UCSD-AML1 (cell line): ENCODE results near the gene LHX3.
A peak's percentile ranks its signal among the peaks of the same experiment; 100 is the strongest.

Experiments
- DNase-seq: peaks from one replicate; lab custom pipeline; 2025; ENCODE audit not compliant: unreplicated experiment; lab: John Stamatoyannopoulos, UW

The LHX3 gene

DNA sequence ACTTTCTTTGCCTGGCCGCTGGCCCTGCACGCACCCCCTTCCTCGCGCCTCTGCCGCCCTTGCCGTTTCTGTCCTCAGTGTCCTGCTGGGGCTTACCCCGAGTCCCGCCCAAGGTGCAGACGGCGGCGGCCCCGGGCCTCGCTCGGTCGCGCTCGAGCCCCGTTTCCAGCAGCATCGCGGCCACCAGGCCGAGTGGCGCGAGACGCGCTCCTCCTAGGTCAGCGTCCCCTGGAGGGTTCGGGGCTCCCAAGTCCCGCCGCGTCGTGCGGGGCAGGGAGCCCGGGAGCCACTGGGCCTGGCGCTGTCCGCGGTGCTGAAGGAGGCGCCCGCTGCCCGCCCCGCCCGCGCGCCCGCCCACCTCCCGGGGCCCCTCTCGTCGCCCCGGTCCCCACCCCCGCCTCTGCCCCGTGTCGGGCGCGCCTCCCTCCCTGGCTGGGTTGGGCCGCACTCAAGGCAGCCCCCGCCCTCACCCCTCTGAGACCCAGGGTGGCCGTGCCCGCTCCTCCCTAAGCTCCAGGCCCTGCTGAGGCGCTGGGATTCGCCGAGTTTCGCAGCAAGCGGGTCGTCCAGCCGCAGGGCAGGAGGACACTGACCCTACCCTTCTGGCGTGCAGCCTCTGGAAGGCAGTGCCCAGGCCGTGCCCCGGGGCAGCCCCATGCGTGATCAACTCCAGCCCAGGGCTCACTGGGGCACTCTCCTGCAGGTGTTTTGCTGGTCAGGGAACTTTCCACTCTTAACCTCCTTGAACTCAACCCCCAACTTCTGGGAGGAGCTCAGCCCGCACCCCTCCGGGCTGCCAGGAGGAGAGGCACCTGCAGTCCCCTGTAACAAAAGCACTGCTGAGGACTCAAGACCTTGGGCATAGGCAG lies at the start of gene LHX3:
LHX3 (minus strand) TSS at position 291 of the 869 bp plus-strand sequence; CDS start at position 175, 116 bp downstream.
- DNase-seq = no peak

DNA sequence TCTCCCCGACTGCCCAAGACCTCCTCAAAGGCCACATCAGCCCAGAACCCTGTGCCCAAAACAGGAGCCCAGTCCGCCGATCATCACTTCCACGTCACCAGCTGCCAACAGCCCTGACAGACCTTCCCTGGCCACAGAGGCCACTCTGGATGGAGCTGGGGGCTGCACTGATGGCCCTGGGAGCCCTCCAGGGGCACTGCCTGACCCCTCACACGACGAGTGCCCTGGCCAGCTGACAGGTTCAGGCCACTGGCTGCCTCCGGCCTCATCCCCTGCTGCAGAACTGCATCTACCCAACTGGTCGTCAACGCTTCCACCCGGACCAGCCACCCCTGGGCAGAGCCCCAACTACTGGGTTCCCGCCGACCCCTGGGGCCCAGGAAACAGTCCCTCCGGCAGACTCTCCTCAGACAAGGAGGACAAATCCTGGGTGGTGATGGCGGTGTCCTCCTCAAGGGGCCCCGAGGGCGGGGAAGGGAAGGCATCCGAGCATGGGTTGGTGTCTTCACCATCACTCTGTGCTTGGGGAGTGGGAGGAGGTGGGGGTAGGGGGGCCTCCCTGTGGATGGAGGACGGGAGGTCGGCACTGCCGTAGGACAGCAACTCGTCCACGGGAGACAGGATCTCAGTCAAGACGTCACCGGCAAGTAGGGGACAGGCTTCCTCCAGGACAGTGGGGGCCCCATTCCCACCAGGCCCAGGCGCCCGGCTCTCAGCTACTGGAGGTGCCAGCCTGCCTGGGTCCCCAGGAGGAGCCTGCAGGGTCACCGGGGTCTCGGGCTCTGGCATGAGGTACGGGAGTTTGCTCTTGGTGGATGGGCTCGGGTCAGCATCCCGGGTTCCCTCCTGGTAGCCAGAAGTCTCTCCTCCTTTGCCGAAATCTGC lies 48.6 kb upstream of the LHX3 start:
- DNase-seq = no peak

DNA sequence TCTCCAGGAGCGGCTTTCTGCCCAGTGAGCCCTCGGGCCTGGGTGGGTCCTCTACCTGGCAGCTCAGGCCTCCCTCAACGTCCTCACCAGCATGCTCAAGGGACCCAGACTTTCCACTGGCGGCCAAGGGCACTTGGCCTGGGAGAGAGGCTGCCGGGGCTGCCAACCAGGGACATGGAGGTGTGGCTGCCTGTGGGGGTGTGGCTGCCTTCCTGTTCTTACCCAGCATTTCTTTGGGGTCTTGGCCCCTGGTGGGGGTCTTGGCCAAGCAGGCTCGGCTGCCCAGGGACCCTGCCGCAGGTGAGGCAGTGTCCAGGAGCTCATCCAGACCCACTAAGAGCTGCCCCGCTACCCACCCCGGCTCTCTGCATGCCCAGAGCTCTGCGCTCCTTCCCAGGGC lies 47.9 kb upstream of the LHX3 start:
- DNase-seq = no peak

DNA sequence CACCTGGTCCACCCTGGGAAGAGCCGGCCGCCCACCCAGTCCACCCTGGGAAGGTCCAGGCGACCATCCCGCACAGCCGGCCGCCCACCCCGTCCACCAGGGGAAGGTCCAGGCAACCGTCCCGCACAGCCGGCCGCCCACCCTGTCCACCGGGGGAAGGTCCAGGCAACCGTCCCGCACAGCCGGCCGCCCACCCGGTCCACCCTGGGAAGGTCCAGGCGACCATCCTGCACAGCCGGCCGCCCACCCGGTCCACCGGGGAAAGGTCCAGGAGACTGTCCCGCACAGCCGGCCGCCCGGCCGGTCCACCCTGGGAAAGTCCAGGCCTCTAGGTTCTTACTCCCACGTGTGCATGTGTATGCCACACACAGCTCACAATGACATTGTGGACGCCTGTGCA lies 47.4 kb upstream of the LHX3 start:
- no peak for DNase-seq

DNA sequence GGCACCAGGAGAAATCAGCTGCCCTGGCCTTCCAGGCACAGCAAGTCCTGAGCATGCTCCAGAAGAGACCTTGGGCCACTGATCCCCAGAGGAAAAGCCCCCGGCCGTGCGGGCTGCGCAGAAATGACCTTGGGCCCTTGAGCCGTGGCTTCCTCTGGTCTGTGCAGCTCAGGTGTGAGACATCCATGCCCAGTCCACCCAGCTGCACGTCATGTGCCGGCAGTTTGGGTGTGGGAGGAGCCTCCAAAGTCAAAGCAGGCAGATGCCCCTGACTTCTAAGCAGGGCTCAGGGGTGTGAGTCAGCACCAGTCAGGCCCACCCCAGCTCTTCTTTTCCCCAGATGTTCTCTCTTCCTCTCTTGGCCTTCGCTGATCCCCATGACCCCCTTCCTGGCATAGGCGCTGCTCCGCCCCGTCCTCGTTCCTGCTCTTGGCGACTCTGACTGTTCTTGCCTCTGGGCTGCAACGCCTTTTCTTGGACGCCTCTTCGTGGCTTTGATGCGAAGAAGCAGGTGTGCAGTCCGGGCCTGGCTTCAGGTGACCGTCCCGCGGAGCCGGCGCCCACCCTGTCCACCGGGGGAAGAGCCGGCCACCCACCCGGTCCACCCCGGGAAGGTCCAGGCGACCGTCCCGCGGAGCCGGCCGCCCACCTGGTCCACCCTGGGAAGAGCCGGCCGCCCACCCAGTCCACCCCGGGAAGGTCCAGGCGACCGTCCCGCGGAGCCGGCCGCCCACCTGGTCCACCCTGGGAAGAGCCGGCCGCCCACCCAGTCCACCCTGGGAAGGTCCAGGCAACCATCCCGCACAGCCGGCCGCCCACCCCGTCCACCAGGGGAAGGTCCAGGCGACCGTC lies 46.6 kb upstream of the LHX3 start:
- no peak for DNase-seq

DNA sequence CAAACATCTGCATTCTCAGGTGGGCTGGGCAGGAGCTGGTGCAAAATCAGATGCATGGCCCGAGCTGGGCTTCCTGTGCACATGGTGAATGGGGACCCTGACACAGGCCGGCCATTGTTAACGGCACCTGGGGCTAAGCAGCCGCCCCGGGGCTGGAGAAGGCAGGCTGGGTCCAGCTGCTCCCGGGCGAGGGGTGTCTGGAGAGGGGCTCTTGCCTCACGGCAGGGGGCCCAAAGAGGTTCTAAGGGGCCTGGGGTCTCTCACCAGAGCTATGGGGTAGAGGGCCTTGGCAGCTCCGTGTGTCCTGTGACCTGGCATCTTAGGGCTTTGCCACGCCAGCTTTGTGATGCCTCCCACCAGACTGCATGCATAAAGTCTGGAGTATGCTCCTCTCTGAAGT lies 45.7 kb upstream of the LHX3 start:
- DNase-seq = no peak

DNA sequence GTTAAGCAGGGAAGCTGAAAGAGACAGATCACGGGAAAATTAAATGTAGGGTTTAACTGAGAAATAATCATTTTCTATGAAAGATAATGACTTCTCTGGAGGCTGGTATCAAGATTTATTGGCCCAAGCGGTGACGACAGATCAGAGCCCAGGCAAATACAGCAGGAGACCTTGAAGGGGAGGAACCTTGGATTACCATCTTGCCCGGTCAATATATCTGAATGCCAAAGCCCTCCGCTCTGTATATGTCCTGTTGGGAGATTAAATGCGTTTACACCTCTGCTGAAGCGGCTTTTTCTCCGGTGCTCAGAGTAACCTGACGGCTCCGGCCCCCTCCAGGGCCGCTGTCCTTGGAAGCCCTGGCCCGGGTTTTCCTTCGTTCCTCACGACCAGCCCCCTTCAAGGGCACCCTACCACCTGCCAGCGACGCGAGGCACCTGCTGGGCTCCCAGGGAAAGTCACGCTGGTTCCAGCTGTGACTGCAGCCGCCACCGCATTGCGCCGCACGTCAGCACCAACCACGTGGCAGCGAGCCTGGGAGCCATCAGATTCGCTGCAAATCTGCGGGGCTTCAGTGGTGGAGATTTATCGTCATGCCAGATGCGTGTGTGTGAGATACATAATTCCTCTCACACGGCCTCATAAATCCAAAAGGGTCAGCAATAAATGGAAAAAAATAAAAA lies 45.1 kb upstream of the LHX3 start:
- DNase-seq = no peak

DNA sequence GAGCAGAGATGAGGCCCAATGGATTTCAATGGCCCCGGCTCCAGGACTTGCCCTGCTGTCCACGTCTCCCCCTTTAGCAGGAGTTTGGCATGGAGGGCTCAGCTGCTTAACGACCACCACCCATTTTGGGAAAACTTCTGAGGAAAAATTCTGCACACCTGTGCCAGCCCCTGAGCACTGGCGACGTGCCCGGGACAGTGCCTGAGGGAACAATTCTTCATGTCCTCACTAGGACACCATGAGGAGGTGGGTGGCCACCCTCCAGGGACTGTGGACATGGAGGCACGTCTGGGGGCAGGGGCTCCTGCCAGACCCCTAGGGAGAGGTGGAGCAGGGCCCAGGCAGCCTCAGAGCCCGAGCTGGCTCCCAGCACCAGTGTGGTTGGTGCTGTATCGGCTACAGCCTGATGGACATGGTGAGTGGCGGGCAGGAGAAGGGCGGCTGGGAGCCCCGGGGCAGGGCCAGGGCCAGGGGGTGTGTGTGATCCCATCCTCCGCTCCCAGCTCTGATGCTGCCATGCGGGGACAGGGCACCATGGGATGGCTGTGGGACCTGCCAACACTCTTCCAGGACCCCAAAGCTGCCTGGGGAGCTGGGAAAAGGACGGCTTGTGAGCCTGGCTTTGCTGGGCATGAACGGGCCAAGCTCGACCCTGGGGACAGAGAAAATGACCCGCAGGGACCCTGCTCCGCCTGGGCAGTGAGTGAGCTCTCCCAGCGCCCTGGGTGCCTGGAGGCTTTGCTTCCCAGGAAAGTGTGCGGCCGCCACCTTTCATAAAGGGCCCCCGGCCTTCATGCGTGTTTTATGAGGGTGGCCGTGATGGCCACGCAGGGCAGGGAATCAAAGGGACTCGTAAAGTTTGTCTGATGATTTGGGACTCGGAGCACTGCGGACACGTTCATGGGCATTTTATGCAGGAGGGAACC lies 44.3 kb upstream of the LHX3 start:
- DNase-seq = no peak

DNA sequence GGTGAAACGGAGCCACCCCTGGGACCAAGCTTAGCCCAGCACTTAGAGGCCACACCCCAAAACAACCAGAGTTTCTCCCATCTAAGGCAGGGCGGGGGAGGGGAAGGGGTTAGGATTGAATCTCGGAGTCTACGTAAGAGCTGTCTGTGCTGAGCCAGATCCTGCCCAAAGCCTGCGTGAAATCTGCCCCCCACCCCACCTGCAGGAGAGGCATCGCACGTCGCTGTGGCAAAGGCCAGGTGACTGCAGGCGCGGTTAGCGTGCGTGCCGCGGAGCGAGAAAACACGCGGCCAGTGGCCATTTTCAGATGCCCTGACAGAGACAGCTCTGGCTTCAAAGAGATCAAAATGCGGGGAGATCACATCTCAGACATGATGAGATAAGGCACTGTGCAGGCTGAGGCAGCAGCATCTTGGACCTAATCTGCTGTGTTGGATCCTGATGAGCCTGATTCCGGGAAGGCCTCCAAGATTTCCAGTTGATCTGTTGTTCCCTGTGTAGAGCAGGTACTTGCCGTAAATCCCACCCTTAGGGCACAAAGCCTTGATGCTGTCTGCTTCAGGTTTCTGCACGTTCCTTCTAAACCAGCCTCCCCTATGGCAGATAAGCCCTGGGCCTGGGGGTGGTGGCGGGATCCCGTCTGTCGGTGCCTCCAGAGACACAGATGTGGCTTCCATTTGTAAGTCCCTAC lies 43.2 kb upstream of the LHX3 start:
- DNase-seq = no peak

DNA sequence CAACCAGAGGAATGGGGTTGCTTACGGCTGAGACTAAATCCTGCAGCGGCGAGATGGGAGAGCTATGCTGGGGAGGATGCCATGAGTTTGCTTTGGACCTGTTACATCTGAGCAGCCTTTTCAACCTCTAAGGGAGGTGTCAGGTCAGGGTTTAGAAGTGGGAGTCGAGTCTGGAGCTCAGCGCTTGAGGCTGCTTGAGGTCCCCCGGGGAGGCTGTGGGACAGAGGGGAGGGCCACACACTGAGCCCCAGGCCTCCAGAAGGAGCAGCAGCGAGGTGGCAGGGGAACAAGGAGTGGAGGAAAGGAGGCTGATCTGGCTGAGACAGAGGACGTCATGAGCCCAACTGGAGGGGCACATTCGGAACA lies 42.6 kb upstream of the LHX3 start:
- DNase-seq = no peak

DNA sequence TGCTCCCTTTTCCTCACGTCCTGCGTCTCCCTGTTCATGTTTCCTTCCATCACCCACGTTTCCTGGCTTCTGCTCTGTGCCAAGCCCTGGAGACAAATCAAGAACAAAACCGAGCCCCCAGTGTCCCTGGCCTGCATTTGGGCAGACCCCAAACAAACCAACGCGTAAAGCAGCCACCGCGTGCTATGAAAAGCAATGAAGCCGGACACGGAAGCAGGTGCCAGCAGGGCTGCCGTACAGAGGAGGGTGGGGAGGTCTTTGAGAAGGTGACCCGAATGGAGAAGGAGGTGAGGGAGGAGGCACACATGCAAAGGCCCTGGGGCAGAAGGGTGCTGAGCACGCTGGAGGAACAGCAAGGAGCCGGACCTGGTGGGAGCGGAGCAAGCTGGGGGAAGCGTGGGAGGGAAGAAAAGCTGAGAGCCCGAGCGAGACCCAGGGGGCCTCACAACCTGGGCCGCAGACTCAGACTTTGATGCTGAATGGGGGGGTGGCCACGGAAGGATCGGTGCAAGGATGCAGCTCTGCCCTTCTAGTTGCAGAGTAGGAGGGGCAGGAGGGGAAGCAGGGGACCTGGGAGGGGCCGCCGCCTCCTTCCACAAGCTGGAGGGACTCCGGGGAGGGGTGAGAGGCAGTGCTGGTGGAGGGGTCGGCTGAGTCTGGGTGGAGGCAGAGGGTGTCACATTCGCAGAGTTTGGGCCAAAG lies 42.1 kb upstream of the LHX3 start:
- no peak for DNase-seq

DNA sequence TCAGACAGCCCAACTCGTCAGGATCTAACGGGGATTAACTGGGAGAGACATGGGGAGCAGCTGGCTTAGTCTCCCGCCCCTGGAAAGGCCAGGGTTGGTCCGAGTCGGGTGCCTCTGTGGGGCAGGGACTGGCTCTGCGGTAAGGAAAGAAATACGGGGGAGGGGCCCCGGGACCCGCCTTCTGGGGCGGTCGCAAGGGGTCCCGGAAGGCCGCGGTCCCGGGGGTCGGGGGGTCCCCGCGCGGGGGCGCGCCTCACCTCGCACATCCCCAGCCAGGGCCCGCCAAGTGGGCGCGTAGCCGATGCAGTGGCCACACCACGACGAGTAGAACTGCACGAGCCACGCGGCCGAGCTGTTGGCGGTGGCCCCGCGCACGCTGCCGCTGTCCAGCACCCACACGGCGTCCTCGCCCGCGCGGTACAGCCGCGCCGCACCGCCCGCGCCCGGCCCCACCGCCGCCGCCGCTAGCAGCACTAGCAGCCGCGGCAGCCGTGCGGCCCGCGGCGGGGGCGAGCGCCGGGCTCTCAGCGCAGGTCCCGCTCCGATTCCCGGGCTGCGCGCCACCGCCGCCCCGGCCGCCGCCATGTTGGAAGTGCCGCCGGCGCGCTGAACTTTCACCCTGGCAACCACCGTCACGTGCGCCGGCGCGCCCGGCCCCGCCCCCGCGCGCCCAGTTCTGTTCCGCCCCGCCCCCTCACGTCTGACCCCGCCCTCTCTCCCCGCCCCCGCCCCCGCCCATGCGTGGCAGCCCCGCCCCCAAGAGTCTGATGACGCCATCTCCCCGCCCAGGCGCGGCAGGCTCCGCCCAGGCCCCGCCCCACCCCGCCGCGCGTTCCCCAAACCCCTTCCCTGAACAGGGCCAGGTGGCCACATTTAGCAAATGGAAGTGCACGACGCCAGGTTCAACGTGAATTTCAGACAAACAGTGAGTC lies 40.6 kb upstream of the LHX3 start, which contains the start of gene QSOX2:
QSOX2 (minus strand) TSS at position 594 of the 932 bp plus-strand sequence; CDS start at position 585, 9 bp downstream.
- peak; percentile 81 for DNase-seq

DNA sequence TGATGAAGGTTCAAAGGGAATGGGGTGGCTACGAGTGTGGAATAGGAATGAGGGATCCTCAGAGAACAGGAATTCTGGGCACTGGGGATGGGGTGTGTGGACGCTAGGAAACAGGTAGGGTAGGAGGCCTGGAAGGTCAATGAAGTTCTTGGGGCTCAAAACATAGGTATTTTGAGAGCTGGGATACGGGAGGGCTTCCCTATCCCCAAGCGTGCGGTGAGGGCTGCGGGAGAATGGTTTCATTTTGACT lies 40.0 kb upstream of the LHX3 start:
- no peak for DNase-seq

DNA sequence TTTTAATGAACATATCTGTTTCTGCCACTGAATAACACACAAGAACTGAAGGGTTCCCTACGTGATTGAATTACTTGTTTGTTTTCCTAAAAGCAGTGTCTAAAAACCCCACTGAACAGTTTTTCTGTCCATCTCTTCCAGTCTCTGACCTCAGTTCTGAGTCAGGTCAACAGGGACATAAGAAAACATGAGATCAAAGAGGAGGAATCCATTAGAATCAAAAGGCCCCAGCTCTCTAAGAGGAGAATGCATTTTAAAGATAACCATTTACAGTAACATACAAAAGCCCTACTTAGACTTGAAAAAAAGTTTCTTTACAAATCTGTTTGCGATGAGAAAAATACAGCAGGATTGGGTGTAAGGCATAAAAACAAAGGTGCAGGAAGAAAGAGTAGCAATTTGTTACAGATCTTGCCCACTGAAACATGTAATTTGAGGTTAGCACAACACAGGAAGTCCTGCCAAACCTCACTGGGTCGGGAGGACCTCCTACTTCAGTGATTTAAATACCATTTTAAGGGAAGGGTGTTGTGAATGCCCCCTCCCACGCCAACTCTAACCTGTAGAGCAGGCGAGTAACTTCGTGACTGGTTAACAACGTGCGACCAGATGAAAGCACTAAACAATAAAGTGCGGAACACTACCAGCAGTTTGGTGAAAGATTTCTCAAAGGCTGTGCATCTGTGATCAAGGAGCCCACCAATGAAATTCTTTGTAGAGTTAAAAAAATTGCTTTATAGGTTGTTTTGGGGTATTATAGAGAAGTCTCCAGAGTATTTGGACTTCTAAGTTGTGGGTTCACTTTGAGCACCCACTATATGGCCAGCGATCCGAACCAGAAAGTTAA lies 39.4 kb upstream of the LHX3 start:
- no peak for DNase-seq

DNA sequence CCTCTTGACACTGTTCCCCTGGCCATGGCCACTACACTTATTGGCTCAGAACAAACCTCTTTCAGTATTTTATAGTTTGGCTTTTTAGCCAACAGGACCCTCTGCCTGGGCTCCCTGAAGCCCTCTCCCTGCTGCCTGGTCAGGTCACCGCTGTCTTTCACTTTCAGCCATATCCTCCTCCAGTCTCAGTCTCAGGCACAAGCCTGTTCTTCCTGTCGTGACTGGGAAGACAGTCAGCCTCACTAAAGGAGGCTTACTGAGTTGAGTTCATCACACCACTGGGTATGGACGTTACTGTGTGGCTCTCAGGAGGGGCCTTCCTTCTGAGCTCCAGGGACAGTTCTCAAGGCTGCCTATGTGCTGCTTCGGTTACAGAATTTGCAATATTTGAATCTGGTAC lies 38.7 kb upstream of the LHX3 start:
- no peak for DNase-seq

DNA sequence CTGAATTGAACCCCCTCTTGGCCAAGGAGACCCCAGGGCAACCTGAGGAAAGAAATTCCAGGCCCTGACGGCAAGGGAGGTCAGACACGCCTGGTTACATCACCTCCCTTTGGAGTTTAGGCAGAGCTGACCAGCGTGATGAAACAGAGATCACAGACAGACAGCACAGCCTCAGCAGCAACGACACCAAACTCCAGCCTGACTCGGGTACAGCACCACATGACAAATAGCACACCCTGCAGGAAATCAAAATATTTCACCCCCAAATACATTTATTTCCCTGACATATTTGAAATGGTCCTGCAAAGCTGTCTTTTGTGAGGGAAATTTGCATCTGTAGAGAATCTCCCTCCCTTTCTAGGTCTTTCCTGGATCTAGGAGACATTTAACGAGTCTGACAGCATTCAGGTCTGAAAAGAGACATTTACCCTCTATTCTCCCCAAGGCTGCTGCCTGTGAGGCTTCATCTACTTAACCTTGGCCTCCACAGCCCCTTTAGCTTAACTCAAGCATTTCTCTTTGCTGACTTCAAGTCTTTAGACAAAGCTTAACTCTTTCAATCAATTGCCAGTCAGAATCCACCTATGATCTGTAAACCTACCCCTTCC lies 38.1 kb upstream of the LHX3 start:
- no peak for DNase-seq
